Gastrocnemius medialis (tissue), 4 donors: ENCODE results near the gene CFAP46. TPM values are rescaled to one million over a fixed set of nuclear protein-coding genes. Genes with fewer than 3 reads are reported as not detected.
A peak's percentile ranks its signal among the peaks of the same experiment; 100 is the strongest.

Experiments used
- ATAC-seq, 2 donors: fragments of 150-250 bp; one replicate each; pipeline ENCODE4 v1.9.1; 2016
- DNase-seq, 2 donors: peaks; one replicate each; pipeline ENCODE4 v3.0.0-alpha.2; 2019
- H3K27ac ChIP-seq, 4 donors: fragments of 200-600 bp; sonication (generic); 1 replicate in 1 of 4; 2 replicates in 3 of 4; pipeline ENCODE4 v1.5.1; 2016 to 2018; ENCODE audit warnings: mild to moderate bottlenecking in 2 of 4, moderate library complexity in 1 of 4
- H3K27me3 ChIP-seq, 3 donors: fragments of 200-600 bp; sonication (generic) in 2 of 3; 1 replicate in 1 of 3; 2 replicates in 2 of 3; pipeline versions ENCODE4 v1.5.1 to v1.6.0; 2016 to 2019; ENCODE audit warnings: mild to moderate bottlenecking in 1 of 3, moderate library complexity in 1 of 3
- H3K36me3 ChIP-seq, 2 donors: fragments of 200-600 bp; sonication (generic) in 1 of 2; one replicate each; pipeline ENCODE4 v1.5.1; 2017 to 2018
- H3K4me1 ChIP-seq, 2 donors: fragments of 200-600 bp; sonication (generic) in 1 of 2; one replicate each; pipeline ENCODE4 v1.5.1; 2016 to 2017; ENCODE audit warnings: mild to moderate bottlenecking in 2 of 2
- H3K4me3 ChIP-seq, 4 donors: fragments of 200-600 bp; sonication (generic) in 3 of 4; 1 replicate in 1 of 4; 2 replicates in 3 of 4; pipeline ENCODE4 v1.5.1; 2016 to 2019; ENCODE audit warnings: mild to moderate bottlenecking in 2 of 4
- H3K9me3 ChIP-seq, 3 donors: fragments of 200-600 bp; sonication (generic) in 2 of 3; 1 replicate in 1 of 3; 2 replicates in 2 of 3; pipeline ENCODE4 v1.5.1; 2016 to 2019
- CTCF ChIP-seq, 5 experiments: fragments of 450-650 bp in 3 of 5; fragments of 200-600 bp in 2 of 5; sonication (generic) in 2 of 5; IDR thresholded peaks in 4 of 5; conservative IDR thresholded peaks in 1 of 5; 1 replicate in 4 of 5; 2 replicates in 1 of 5; pipeline ENCODE4 v1.5.1; 2016 to 2019; ENCODE audit warnings: antibody characterized with exemption in 5 of 5, mild to moderate bottlenecking in 3 of 5, moderate library complexity in 3 of 5
- POLR2A ChIP-seq, 2 donors: fragments of 450-650 bp; IDR thresholded peaks; one replicate each; pipeline ENCODE4 v1.6.1; 2017; ENCODE audit warnings: antibody characterized with exemption in 2 of 2, mild to moderate bottlenecking in 2 of 2, moderate library complexity in 2 of 2
- in situ Hi-C, 4 donors: fragments of 200-750 bp; cut with MboI; loops; one replicate each; pipeline versions ENCODE4 v1.15.0 to v1.8.0; 2017; ENCODE audit warnings: low sequenced_read_pairs in 4 of 4
- intact Hi-C: fragments of 100-400 bp; cut with DNase I; formaldehyde crosslinking; loops from one replicate; pipeline ENCODE4 v1.15.1; 2023; ENCODE audit warnings: low total_unique reads
- total RNA-seq, 4 donors: library from RNA; depleted of rRNA; stranded (reverse); fragments of >200 nt; gene quantifications; one replicate each; pipeline versions ENCODE4 v1.1.0 to v1.2.3, GENCODE V29; 2016

CFAP46 gene
- total RNA-seq, 4 donors from 2014 or later = 4.2 to 27.9 (median 11.9) TPM

GRCh38 chr10:132790934-132791829 is 151.2 kb downstream of the CFAP46 start:
- DNase-seq = no peak
- TF ChIP-seq CTCF (IDR thresholded peaks at IDR 0.05 in 4 of 5, conservative IDR thresholded peaks at IDR 0.05 in 1 of 5) = no peak
- TF ChIP-seq POLR2A (IDR thresholded peaks at IDR 0.05) = no peak

GRCh38 chr10:132790470-132790869 is 151.9 kb downstream of the CFAP46 start:
- in situ Hi-C loops (no loop called here), intact Hi-C loops (no loop called here)
- ATAC-seq (no peak), DNase-seq (no peak)
- Histone ChIP-seq H3K4me3 (no peak overlapping the region), H3K27ac (no peak overlapping the region), H3K9me3 (no peaks in the 10 kb centered on the region), H3K27me3 (peaks cover 33 to 59% (median 49%) of the 10 kb centered on the region in 3 donors), H3K4me1 (peaks cover 0 to 5% of the 10 kb centered on the region in 2 donors), H3K36me3 (no peaks in the 10 kb centered on the region)
- TF ChIP-seq CTCF (IDR thresholded peaks at IDR 0.05 in 4 of 5, conservative IDR thresholded peaks at IDR 0.05 in 1 of 5) = no peak
- TF ChIP-seq POLR2A (IDR thresholded peaks at IDR 0.05) = no peak

More at GRCh38 chr10:132790934-132791829, 151.2 kb downstream of the CFAP46 start:
- no peak overlapping the region for H3K27ac ChIP-seq
- H3K27me3 ChIP-seq = peaks cover 32 to 58% (median 49%) of the 10 kb centered on the region in 3 donors
- no peaks in the 10 kb centered on the region for H3K9me3 ChIP-seq
- peaks cover 0 to 5% of the 10 kb centered on the region in 2 donors for H3K4me1 ChIP-seq
- no peak overlapping the region for H3K4me3 ChIP-seq
- intact Hi-C loops = no loop called here
- no peak for ATAC-seq
- no peaks in the 10 kb centered on the region for H3K36me3 ChIP-seq
- in situ Hi-C loops = no loop called here

GRCh38 chr10:132789659-132790148 is 152.7 kb downstream of the CFAP46 start:
- H3K4me1 ChIP-seq = peaks cover 0 to 5% of the 10 kb centered on the region in 2 donors
- peaks cover 40 to 65% (median 50%) of the 10 kb centered on the region in 3 donors for H3K27me3 ChIP-seq
- in situ Hi-C loops (no loop called here), intact Hi-C loops (loop anchor here (5.0 kb wide), 1 partner anchor 137 kb away; no protein-coding TSS in a partner anchor)
- no peak for TF ChIP-seq CTCF (IDR thresholded peaks at IDR 0.05 in 4 of 5, conservative IDR thresholded peaks at IDR 0.05 in 1 of 5)
- no peak for TF ChIP-seq POLR2A (IDR thresholded peaks at IDR 0.05)
- H3K9me3 ChIP-seq = no peaks in the 10 kb centered on the region
- no peak for DNase-seq
- no peak overlapping the region for H3K4me3 ChIP-seq
- H3K27ac ChIP-seq = no peak overlapping the region
- no peaks in the 10 kb centered on the region for H3K36me3 ChIP-seq
- no peak for ATAC-seq

GRCh38 chr10:132788831-132789219 is 153.5 kb downstream of the CFAP46 start:
- ATAC-seq = no peak
- no peaks in the 10 kb centered on the region for H3K36me3 ChIP-seq
- DNase-seq = no peak
- in situ Hi-C loops (no loop called here), intact Hi-C loops (loop anchor here (5.0 kb wide), 1 partner anchor 137 kb away; no protein-coding TSS in a partner anchor)
- H3K27me3 ChIP-seq = peaks cover 47 to 70% (median 50%) of the 10 kb centered on the region in 3 donors
- peaks cover 0 to 5% of the 10 kb centered on the region in 2 donors for H3K4me1 ChIP-seq
- no peak overlapping the region for H3K4me3 ChIP-seq
- no peaks in the 10 kb centered on the region for H3K9me3 ChIP-seq
- H3K27ac ChIP-seq = no peak overlapping the region
- no peak for TF ChIP-seq POLR2A (IDR thresholded peaks at IDR 0.05)

GRCh38 chr10:132788180-132788830 is 154.1 kb downstream of the CFAP46 start:
- TF ChIP-seq CTCF (IDR thresholded peaks at IDR 0.05 in 4 of 5, conservative IDR thresholded peaks at IDR 0.05 in 1 of 5) (peak in 1 of 5 experiments; percentile 12), POLR2A (IDR thresholded peaks at IDR 0.05) (no peak)
- H3K9me3 ChIP-seq = no peaks in the 10 kb centered on the region
- peaks cover 0 to 5% of the 10 kb centered on the region in 2 donors for H3K4me1 ChIP-seq
- no peak overlapping the region for H3K27ac ChIP-seq
- in situ Hi-C loops = no loop called here
- no peak for ATAC-seq
- DNase-seq = no peak
- H3K27me3 ChIP-seq = peaks cover 46 to 70% (median 51%) of the 10 kb centered on the region in 3 donors
- H3K4me3 ChIP-seq = no peak overlapping the region
- H3K36me3 ChIP-seq = no peaks in the 10 kb centered on the region
- intact Hi-C loops = loop anchor here (5.0 kb wide), 1 partner anchor 136 kb away; no protein-coding TSS in a partner anchor
